GM15510 (cell line): Measurements from ENCODE around the gene ADAMTS14.

Experiments
- POLR2A ChIP-seq: IDR thresholded peaks from 3 replicates; pipeline ENCODE4 v1.6.1; 2011; ENCODE audit warnings: borderline replicate concordance; ENCODE audit not compliant: insufficient read length; ENCODE audit errors: extremely low read depth

ADAMTS14 gene

GRCh38 chr10:70736525-70736924 lies 64.2 kb downstream of the ADAMTS14 start:
- no peak for TF ChIP-seq POLR2A

DNA sequence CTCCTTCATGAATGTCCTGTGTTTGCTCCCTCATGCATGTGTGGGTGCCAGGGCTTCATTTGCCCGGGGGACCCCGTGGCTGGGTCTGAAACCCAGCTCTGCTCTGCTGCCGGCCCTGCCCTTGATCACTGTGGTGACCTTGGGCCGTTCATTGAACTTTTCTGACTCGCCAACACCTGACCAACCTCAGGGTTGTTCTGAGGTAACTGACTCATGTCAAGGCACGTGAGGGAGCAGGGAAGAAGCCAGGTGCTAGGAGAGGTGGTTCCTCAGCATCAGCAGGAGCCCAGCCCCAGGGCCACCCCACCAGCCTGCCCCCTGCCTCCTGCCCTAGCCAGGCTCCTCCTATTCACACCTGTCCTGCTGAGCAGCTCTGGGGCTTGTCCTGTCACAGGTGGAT lies 64.9 kb downstream of the ADAMTS14 start:
- TF ChIP-seq POLR2A = no peak

- TF ChIP-seq POLR2A = no peak
These were observed 65.9 kb downstream of the ADAMTS14 start for GRCh38 chr10:70738006-70738760.

- TF ChIP-seq POLR2A = no peak
These were observed 66.4 kb downstream of the ADAMTS14 start for GRCh38 chr10:70738761-70739121.

- no peak for TF ChIP-seq POLR2A
These were observed 68.3 kb downstream of the ADAMTS14 start for GRCh38 chr10:70740406-70741288.

DNA sequence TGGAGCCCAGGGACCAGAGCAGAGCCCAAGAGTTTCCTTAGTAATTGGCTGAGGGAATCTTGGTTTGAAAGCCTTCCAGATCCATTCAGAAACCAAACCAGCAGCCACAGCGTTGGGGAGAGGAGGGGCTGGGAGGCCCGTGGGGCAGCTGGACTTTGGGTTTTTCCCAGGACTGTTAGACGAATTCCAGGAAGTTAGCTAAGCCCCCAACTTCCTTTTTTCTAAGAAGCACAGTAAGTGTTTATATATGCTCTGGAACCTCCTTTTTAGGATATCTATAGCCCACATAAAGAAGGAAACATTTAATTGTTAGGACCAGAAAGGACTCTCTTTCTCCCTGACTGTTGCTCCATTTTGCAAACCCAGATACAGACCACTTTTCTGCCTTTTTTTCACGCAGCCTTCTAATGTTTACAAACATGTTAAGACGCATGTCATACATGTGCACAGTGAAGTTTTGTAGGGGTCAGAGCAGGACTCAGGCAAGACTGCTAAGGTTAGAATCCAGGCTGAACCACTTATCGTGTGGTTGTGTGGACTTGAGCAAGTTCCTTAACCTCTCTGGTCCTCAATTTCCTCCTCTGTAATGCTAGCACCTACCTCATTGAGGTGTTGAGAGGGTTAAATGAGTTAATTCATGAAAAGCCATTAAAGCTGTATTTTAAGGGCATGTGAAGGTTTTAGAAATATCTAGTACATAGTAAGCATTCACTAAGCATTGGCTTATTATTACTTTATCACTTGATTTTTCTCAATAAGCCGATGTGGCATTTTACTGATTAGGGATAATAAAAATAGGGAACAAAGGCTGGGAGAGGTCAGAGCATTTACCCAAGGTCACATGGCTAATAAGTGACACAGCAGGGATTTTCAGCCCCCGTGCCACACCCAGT lies 70.5 kb downstream of the ADAMTS14 start:
- no peak for TF ChIP-seq POLR2A

- TF ChIP-seq POLR2A = no peak
These were observed 71.1 kb downstream of the ADAMTS14 start for GRCh38 chr10:70743430-70743788.

DNA sequence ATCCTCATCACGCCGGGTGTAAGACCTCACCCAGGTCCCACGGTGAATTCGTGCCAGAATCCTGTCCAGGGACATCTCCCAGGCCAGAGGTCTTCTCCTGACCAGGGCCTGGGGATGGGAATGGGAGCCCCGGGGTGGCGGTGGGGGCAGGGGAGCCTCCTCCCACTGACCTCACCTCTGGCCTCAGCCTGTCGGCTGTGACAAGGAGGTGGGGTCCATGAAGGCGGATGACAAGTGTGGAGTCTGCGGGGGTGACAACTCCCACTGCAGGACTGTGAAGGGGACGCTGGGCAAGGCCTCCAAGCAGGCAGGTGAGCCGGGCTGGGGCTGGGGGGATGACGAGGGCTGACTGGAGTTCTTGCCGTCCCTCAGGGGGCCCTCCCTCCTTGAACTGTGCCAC lies 71.6 kb downstream of the ADAMTS14 start:
- no peak for TF ChIP-seq POLR2A

DNA sequence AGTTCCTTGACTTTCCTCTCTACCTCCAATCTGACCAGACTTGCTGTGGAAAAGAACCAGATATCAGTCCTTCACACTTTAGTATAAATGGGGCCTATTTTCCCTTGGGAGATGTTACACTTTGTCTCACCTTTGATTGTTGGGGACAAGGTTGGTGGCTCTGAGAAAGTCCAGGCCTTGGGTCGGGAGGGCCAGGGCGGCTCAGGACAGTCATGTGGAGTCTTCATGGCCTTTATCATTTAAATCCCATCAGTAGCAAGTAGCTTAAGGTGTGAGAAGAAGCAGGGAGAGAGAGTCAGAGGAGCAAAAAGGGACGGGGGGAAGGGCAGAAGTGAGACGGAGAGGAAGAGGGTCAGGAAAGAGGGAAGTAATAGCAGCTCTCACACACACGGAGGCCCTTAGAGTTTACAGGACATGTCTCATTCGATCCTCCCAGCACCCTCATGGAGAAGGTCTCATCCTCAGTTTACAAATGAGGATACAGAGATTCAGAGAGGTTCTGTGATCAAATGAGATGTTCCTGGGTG lies 72.4 kb downstream of the ADAMTS14 start:
- no peak for TF ChIP-seq POLR2A

GRCh38 chr10:70745555-70745954 lies 73.2 kb downstream of the ADAMTS14 start:
- TF ChIP-seq POLR2A = no peak

GRCh38 chr10:70747192-70747965 lies 75.1 kb downstream of the ADAMTS14 start:
- no peak for TF ChIP-seq POLR2A

DNA sequence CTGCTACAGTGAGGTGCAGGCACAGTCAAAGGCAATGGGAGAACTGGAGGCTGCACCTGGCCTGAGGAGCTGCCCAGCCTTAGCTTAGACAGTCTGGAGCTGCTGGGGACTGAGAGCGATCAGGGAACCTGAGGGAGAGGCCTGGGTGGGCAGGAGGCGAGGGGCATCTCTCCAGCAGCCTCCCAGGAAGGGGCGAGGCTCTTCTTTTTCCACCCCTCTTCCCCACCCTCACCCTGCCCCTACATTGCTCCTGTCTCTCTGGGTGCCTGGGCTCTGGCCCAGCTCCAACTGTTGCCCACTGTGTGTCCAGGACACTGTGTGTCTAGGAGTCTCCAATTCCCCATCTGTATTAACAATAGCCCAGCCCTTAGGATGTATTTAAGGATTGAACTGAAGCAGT lies 76.0 kb downstream of the ADAMTS14 start:
- no peak for TF ChIP-seq POLR2A

DNA sequence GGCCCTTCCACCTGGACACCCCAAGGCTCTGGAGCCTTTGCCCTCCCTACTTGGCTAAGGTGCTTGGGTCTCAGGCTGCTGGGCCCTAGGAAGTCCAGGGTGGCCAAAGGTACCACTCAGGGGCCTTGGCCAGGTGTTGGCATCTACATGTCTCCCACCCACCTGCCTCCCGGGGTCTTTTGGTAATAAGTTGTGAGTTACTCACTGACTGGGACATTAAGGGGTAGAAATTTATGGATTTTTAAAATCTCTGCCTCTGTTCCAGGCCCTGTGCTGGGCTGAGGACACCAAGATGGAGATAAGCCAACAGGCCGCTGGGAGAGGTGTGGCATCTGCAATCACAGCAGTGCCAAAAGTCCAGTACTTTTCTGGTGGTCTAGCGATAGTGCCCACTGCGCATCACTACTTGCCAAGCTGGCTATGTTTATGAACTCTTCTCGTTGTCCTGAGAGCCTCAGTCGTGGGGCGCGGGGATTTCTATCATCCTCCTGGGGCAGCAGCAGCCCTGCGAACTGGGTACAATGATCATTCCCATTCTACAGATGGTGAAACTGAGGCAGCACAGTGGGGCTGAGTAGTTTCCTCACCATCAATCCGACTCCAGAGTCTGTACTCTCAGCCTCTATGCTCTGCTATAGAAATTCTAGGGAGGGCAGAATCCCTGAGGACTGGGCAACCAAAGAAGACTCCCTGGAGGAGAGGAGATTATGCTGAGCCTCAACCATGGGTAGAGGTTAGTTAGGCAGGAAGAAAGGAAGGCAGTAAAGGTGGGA lies 76.7 kb downstream of the ADAMTS14 start:
- no peak for TF ChIP-seq POLR2A
